ENCODE results near the gene POMT2.
"Not testable (repeated sequence)": the region's sequence is repeated elsewhere in the genome, so short reads cannot be mapped to it uniquely, and the experiment has no call there.

POMT2 gene

DNA sequence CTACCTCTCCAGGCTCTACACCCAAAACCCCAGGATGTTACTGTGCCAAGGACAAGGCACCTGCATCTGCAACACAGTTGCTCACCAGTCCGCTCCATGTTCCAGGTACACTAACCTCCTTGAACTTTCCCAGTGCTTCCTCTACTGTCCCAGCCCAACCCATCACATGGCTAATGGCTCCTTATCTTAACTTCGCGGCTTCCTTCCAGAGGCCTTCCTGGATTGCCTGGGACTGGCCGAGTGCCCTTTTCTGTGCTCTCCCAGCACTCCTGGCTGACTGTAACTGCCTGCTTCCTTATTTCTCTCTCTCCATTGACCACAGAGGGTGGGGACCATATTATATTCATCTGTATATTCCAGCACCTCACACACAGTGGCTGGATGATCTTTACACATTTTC lies 20.9 kb downstream of the POMT2 start:
- DNase-seq = no peak

DNA sequence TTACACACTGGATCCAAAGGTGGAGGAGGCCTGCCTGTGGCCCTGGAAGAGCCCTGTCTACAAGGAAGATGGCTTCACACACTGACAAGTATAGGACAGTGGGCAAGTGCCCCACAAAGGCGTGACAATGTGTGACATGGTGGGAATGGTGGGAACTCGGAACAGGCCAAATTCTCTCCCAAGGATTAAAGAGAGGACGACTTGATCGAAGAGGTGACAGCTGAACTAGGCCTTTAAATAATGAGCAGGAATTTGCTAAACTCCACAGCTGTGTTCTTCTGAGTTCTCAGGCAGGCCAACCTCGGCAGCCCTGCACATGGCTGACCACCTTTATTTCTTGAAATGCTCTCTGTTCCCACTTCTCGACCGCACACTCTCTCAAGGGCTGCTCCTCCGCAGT lies 23.8 kb downstream of the POMT2 start:
- DNase-seq = no peak

- DNase-seq = no peak
Measured at GRCh38 chr14:77296155-77296554, 24.5 kb downstream of the POMT2 start.

- no peak for DNase-seq
Measured at GRCh38 chr14:77290705-77291104, 30.0 kb downstream of the POMT2 start.

DNA sequence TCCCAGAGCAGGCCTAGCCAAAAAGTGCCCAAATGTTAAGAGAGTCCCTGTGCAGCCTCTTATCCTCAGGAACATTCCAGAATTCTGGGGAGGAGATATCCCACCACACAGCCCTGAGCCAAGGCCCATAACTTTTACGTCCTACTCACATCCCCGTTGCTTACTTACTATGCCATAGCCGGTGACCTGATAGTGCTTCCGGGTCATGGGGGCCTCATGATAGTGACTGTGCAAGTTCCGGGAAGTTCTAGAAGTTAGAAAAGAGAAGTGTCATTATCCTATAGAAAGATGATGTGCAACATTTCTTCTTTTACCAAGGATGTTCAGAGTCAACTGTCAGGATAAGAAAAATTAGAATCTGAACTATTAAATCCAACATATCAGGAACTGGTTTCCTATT lies 34.1 kb downstream of the POMT2 start:
- DNase-seq = no peak

GRCh38 chr14:77284466-77284865 lies 36.2 kb downstream of the POMT2 start:
- DNase-seq = no peak

DNA sequence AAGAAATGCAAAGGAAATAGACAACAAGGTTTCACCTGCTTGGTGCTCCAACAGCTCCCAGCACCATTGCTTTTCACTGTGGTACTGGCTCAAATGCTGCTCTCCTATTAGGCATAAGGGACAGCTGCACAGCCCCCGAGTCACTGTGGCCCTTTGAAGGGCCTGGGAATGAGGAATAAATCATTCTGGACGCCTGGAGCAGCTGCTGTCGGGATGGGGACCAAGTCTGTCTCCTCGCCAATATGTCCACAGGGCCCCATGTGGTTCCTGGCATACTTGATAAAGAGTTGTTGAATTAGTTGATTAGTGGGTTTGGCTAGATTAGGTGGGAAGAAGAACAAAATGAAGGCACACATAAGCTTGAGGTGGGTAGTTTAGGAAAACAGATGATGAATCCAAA lies 36.6 kb downstream of the POMT2 start:
- no peak for DNase-seq

DNA sequence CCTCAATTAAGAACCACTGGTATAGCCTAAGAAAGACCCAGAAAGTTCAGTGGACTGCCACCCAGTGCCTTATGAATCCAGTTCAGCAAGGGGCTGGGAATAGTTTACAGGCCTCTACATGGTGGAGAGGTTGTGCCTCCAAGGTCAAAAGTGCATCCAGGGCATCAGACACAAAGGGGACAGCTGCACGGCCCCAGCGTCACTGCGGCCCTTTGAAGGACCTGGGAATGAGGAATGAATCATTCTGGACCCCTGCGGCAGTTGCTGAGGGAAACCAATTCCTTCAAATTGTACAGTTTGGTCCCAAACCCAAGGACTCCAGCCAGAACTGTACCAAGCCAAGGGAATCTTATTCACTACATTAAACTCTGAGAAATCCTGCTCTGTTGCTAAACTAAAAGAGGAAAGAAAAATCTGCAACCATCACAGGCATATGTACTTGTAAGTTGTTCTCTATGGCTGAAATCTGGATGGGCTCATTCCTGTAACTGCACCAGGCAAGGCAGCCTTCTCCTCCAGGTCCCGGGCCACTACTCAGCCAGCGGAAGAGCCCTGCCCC lies 38.8 kb downstream of the POMT2 start:
- no peak for DNase-seq

DNA sequence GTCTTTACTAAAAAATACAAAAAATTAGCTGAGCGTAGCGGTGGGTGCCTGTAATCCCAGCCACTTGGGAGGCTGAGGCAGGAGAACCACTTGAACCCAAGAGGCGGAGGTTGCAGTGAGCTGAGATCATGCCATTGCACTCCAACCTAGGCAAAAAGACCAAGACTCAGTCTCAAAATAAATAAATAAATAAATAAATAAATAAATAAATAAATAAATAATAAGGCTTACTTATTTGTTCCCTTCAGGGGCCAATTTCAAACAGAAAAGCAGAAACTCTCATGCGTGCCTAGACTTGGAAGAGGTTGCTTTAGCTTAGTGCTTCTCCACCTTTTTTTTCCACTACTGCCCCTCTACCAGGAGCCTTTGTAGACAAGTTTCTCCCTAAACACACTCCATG lies 39.8 kb downstream of the POMT2 start:
- DNase-seq = not testable (repeated sequence)

DNA sequence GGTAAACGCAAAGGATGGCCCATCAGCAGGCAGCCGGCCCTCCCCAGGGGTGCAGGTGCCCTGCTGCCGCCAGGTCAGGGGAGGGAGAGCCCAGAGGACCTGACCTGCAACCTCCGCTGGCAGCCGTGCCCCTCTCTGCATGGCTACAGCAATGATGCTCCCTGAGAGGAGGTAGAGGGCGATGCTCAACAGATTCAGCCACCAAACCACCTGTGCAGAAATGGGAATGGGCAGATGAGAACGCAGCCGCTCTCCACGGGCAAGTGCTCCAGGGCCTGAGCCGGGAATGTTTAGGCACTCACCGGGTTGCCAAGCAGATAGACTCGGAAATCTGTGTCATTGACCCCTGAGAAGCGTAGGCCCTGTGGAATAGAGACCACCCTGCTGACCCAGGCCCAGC lies 41.0 kb downstream of the POMT2 start:
- no peak for DNase-seq

- no peak for DNase-seq
Measured at GRCh38 chr14:77278461-77279230, 42.0 kb downstream of the POMT2 start.

DNA sequence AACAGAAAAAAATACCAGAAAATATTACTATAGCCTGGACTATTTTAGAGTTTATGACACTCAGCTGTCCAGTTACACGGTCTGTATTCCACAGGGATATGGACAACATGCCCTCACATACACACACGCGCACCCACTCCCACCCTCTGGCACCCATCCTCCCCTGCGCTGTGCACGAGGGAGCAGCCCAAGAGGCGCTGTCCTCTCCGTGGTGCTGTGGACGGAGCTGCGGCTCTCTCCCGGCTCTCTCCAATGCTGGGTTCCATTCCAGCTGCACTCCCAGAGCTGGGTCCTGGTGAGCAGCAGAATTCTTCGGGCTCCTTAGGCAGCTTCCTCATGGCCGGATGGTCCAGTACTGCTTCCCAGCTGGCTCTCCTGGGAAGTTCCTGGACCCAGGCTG lies 43.7 kb downstream of the POMT2 start:
- DNase-seq = no peak

GRCh38 chr14:77276295-77276935 lies 44.3 kb downstream of the POMT2 start:
- DNase-seq = no peak

DNA sequence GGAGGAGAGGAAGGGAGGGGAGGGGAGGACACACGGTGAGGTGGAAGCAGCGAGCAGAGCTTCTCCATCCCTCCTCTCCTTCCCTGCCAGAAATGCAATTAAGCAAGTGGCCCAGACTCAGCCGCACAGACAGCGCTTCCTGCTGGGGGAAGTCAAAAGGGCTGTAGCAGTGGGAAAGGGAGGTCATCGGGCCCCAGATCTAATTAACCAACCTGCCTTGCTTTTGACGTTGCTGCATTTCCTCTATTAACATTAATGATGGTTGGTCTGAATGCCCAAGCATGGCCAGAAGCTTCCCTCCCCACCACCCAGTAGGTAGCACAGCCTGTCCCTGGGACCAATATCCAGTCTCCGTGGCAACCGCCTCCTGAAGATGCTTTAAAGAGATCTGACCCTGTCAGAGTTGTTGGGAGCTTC lies 45.1 kb downstream of the POMT2 start:
- no peak for DNase-seq

DNA sequence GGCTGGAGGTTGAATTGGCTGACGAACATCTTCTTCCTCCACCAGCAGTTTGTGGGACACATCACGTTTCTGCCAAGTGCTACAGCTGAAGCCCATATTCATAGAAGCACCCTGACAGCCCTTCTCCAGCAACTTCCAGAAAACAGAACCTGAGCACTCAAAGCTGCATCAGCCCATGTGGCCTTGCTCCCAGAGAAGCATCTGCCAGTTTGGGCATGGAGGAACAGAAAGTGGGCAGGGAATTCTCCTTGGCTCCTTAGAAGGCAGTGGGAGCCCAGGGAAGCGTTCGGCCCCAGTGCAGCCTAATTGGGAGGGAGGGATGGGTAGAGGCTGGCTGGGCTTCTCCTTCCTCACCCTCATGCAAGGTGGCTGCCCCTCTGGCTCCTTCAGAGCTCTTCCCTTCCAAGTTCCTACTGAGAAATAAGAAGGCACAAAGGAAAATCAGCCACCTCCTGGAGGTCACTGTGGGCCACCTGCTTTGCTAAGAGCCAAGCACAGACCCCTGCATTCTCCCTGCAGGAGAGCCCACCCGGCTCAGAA lies 45.6 kb downstream of the POMT2 start:
- no peak for DNase-seq

- DNase-seq = no peak
Measured at GRCh38 chr14:77273796-77274195, 46.9 kb downstream of the POMT2 start.

DNA sequence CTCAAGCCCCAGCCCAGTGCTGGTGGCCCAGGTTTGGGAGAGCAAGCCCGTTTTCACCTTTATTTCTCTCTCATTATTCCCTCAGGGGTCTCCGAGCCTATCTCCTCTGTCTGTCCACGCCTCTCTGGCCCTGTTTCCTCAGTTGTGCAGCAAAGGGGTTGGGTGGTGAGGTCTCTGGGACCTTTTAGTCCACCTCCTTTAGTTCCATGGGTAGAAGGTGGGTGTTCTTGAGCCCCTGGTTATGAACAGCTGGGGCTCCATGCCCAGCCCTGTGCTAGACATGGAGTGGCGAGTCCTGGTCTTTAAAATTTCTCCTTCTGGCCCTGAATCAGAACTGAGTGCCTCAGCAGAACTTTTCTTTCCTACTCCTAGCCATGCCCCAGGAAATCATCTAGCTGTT lies 48.4 kb downstream of the POMT2 start:
- DNase-seq = no peak

- DNase-seq = no peak
Measured at GRCh38 chr14:77271113-77271710, 49.5 kb downstream of the POMT2 start, which contains the start of gene NGB. Gene NGB, minus strand, starts transcription at chr14:77271206. Its CDS starts 269 bp downstream, at chr14:77270937.

DNA sequence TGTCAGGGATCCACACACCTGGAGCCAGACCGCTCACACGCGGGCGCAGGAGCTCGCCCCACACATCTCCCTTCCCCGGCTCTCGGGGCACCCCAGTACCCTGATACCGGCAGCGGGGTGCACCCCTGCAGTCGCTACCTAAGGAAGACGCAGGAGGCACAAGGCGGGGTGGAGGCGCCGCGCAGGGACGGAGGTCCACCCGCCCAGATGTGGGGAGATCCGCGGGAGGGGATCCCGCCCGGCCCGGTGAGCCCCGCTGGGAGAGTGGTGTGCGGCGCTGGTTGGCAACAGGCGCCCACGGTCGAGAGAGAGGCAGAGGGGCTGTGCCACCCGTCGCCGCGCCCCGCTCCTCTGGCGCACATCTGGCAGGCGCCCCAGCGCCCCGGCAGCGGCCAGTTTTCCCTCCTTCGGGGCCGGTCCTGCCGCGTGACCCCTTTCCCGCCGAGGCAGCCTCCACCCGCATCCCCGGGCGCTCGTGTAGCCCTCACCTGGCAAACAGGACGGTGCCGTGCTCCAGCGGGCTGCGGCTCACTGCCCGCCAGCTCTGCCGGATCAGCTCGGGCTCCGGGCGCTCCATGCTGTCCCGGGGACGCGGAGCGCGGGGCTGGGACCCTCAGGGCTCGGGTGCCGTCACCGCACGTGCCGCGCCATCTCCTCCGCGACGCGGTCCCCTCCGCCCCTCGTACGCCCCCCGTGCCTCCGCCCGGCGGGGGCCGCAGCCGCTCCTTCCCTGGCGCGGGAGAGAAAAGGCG lies 50.1 kb downstream of the POMT2 start:
- no peak for DNase-seq

DNA sequence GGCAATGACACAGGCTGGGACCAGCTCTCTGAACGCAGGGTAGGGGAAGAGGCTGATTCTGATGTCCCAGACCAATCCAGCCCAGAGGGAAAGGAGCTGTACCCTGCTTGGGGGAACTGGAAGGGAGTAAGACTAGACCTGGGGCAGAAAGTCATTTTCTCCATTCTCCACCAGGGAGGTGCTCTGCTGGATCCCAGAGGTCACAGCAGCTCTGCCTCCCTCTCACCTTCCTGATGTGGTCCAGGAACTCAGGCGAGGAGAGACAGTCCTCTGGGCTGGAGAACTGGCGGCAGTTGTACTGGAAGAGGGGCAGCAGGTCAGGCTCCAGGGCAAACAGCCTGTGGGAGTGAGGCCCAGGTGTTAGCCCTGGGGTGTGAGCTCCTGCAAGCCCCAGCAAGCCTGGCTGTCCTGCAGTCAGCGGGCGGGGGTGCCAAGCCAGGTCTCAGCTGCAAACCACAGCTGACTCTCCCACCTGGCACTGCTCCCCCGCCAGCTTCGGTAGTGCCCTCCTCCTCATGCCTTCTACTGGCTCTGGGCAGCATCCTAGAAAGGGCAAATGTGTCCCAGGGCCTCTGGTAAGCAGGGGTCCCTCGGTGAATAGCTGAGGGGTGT lies 51.6 kb downstream of the POMT2 start:
- no peak for DNase-seq

GRCh38 chr14:77267937-77268699 lies 52.6 kb downstream of the POMT2 start:
- no peak for DNase-seq

DNA sequence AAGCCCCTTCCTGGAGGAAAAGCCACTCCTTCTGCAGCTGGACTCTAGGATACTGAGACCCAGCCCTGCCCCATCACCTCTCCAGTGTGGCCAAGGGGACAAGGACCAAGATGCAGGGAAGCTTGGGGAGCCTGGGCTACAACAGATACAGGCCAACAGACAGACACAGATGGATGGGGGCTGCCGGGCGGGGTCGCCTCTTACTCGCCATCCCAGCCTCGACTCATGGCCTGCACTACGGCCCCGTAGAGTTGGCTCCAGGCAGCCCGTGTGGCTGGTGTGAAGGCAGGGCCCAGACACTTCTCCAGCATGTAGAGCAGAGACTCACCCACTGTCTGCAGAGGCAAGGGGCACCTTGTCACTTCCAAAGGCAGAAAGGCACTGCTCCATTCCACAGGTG lies 54.3 kb downstream of the POMT2 start:
- DNase-seq = no peak
